ENCODE measurements around the gene SPRING1.

GRCh38 chr12:116695464-116695725 lies 42.5 kb downstream of the SPRING1 start:
- TF ChIP-seq ZNF16 (tag by site-specific recombination; IDR thresholded peaks at IDR 0.05; ENCODE audit: low read depth), result no peak
- no peak for TF ChIP-seq CTCF (tag by site-specific recombination; IDR thresholded peaks at IDR 0.05)
- no peak for TF ChIP-seq ZNF571 (tag by site-specific recombination; IDR thresholded peaks at IDR 0.05)
- no peak for TF ChIP-seq TCF7L2 (IDR thresholded peaks at IDR 0.05; ENCODE audit: borderline replicate concordance, low read depth, low read length)
- TF ChIP-seq, protein P1, sequence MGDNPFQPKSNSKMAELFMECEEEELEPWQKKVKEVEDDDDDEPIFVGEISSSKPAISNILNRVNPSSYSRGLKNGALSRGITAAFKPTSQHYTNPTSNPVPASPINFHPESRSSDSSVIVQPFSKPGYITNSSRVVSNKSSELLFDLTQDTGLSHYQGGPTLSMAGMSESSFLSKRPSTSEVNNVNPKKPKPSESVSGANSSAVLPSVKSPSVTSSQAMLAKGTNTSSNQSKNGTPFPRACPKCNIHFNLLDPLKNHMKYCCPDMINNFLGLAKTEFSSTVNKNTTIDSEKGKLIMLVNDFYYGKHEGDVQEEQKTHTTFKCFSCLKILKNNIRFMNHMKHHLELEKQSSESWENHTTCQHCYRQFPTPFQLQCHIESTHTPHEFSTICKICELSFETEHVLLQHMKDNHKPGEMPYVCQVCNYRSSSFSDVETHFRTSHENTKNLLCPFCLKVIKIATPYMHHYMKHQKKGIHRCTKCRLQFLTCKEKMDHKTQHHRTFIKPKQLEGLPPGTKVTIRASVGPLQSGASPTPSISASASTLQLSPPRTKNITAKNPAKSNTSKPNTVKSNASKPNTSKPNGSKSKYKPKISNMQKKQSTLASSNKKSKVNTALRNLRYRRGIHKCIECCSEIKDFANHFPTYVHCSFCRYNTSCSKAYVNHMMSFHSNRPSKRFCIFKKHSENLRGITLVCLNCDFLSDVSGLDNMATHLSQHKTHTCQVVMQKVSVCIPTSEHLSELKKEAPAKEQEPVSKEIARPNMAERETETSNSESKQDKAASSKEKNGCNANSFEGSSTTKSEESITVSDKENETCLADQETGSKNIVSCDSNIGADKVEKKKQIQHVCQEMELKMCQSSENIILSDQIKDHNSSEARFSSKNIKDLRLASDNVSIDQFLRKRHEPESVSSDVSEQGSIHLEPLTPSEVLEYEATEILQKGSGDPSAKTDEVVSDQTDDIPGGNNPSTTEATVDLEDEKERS (tag by site-specific recombination; IDR thresholded peaks at IDR 0.05), result no peak
- TF ChIP-seq ZBTB7A (tag by site-specific recombination; IDR thresholded peaks at IDR 0.05; ENCODE audit: low read depth), result no peak
- TF ChIP-seq, protein P2, sequence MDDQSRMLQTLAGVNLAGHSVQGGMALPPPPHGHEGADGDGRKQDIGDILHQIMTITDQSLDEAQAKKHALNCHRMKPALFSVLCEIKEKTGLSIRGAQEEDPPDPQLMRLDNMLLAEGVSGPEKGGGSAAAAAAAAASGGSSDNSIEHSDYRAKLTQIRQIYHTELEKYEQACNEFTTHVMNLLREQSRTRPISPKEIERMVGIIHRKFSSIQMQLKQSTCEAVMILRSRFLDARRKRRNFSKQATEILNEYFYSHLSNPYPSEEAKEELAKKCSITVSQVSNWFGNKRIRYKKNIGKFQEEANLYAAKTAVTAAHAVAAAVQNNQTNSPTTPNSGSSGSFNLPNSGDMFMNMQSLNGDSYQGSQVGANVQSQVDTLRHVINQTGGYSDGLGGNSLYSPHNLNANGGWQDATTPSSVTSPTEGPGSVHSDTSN (CRISPR knock-in tag; IDR thresholded peaks at IDR 0.05), result no peak
- TF ChIP-seq ZNF114 (tag by site-specific recombination; IDR thresholded peaks at IDR 0.05), result no peak
- TF ChIP-seq ZNF121 (tag by site-specific recombination; IDR thresholded peaks at IDR 0.05), result no peak
- no peak for TF ChIP-seq ZNF292 (tag by site-specific recombination; IDR thresholded peaks at IDR 0.05; ENCODE audit: borderline replicate concordance, low read depth)
- TF ChIP-seq MYNN (tag by site-specific recombination; IDR thresholded peaks at IDR 0.05; ENCODE audit: borderline replicate concordance), result no peak
